ENCODE results near the gene ZGPAT.

GRCh38 chr20:63690003-63690897 is 17.6 kb upstream of the ZGPAT start:
- TF ChIP-seq CTCF (IDR thresholded peaks at IDR 0.05) (no peak), POLR2A (IDR thresholded peaks at IDR 0.05) (no peak), EP300 (IDR thresholded peaks at IDR 0.05) (no peak), POLR2AphosphoS5 (IDR thresholded peaks at IDR 0.05) (peak in 1 of 4 donors; percentile 13)
